ENCODE results near the gene F2.

Gene F2

GRCh38 chr11:46674463-46675287 lies 44.3 kb upstream of the F2 start:
- in situ Hi-C loops (cut with HindIII; ENCODE audit: low pct_ligation_motif_present, low sequenced_read_pairs): no loop called here
- no peak for DNase-seq
- H3K4me3 ChIP-seq (ENCODE audit: low read depth, low read length): no peak overlapping the region
- no peaks in the 10 kb centered on the region for H3K27me3 ChIP-seq (replicated peaks)
- H3K27ac ChIP-seq: no peak overlapping the region
- peaks cover 62% of the 10 kb centered on the region for H3K36me3 ChIP-seq (replicated peaks)
- TF ChIP-seq CTCF (IDR thresholded peaks at IDR 0.05; ENCODE audit: low read depth, low read length, missing control alignments): no peak

GRCh38 chr11:46675288-46675851 lies 43.6 kb upstream of the F2 start:
- TF ChIP-seq CTCF (IDR thresholded peaks at IDR 0.05; ENCODE audit: low read depth, low read length, missing control alignments): peak; percentile 11
- H3K36me3 ChIP-seq (replicated peaks): peaks cover 64% of the 10 kb centered on the region
- no peak for DNase-seq
- H3K27ac ChIP-seq: no peak overlapping the region
- H3K4me3 ChIP-seq (ENCODE audit: low read depth, low read length): no peak overlapping the region
- no peaks in the 10 kb centered on the region for H3K27me3 ChIP-seq (replicated peaks)
- in situ Hi-C loops (cut with HindIII; ENCODE audit: low pct_ligation_motif_present, low sequenced_read_pairs): no loop called here

- Histone ChIP-seq H3K4me3 (ENCODE audit: low read depth, low read length) (no peak overlapping the region), H3K27ac (no peak overlapping the region), H3K36me3 (replicated peaks) (peaks cover 64% of the 10 kb centered on the region), H3K27me3 (replicated peaks) (no peaks in the 10 kb centered on the region)
- no peak for DNase-seq
- no peak for TF ChIP-seq CTCF (IDR thresholded peaks at IDR 0.05; ENCODE audit: low read depth, low read length, missing control alignments)
- in situ Hi-C loops (cut with HindIII; ENCODE audit: low pct_ligation_motif_present, low sequenced_read_pairs): no loop called here
Measured at GRCh38 chr11:46675949-46676348, 43.1 kb upstream of the F2 start.

- no peaks in the 10 kb centered on the region for H3K27me3 ChIP-seq (replicated peaks)
- in situ Hi-C loops (cut with HindIII; ENCODE audit: low pct_ligation_motif_present, low sequenced_read_pairs): no loop called here
- no peak overlapping the region for H3K27ac ChIP-seq
- no peak for TF ChIP-seq CTCF (IDR thresholded peaks at IDR 0.05; ENCODE audit: low read depth, low read length, missing control alignments)
- H3K36me3 ChIP-seq (replicated peaks): peaks cover 64% of the 10 kb centered on the region
- H3K4me3 ChIP-seq (ENCODE audit: low read depth, low read length): no peak overlapping the region
- DNase-seq: no peak
Measured at GRCh38 chr11:46676436-46677158, 42.4 kb upstream of the F2 start.

GRCh38 chr11:46677169-46677568 lies 41.8 kb upstream of the F2 start:
- no peak for DNase-seq
- Histone ChIP-seq H3K4me3 (ENCODE audit: low read depth, low read length) (no peak overlapping the region), H3K36me3 (replicated peaks) (peaks cover 64% of the 10 kb centered on the region), H3K27me3 (replicated peaks) (no peaks in the 10 kb centered on the region), H3K27ac (no peak overlapping the region)
- no peak for TF ChIP-seq CTCF (IDR thresholded peaks at IDR 0.05; ENCODE audit: low read depth, low read length, missing control alignments)
- in situ Hi-C loops (cut with HindIII; ENCODE audit: low pct_ligation_motif_present, low sequenced_read_pairs): no loop called here

All from brain microvascular endothelial cell (primary cell).